CD4-positive, alpha-beta T cell treated with Interleukin-17A for 4 hours (primary cell): ENCODE data around the gene NDUFV3.
"Not testable (repeated sequence)": the region's sequence is repeated elsewhere in the genome, so short reads cannot be mapped to it uniquely, and the experiment has no call there.

Source experiments
- DNase-seq: peaks from one replicate; pipeline ENCODE4 v3.0.0-alpha.2; 2020; ENCODE audit warnings: mixed read lengths

NDUFV3 gene

GRCh38 chr21:42892931-42893755 is at the start of gene NDUFV3:
Gene NDUFV3 (plus strand): TSS chr21:42893309. CDS start chr21:42893334, 25 bp downstream.
- peak; percentile 100 for DNase-seq

GRCh38 chr21:42844411-42845113 is 48.5 kb upstream of the NDUFV3 start:
- no peak for DNase-seq

DNA sequence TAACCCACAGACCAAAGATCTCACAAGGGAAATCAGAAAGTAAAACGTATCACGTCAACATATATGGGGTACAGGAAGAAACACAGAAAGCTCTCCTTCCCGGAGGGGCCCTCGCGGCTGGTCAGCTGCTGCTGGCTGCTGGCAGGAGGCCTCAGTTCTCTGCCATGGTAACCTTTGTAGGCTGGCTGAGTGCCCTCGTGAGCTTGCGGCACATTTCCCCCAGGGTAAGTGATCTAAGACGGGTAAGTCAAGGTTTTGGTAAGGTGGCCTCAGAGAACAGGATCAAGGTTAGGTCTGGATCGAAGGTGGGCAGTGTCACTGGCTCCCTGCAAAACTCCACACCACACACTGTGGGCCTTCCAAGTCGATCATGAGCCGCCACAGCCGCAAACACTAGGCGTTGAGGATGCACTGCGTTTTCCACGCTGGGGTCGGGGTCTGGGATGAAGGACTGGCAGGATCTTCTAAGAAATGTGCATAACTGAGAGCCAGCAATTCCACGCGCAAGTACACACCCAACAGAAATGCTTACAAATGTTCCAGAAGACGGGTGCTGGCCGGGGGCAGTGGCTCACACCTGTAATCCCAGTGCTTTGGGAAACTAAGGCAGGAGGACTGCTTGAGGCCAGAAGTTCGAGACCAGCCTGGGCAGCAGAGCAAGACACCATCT is 47.7 kb upstream of the NDUFV3 start:
- no peak for DNase-seq

DNA sequence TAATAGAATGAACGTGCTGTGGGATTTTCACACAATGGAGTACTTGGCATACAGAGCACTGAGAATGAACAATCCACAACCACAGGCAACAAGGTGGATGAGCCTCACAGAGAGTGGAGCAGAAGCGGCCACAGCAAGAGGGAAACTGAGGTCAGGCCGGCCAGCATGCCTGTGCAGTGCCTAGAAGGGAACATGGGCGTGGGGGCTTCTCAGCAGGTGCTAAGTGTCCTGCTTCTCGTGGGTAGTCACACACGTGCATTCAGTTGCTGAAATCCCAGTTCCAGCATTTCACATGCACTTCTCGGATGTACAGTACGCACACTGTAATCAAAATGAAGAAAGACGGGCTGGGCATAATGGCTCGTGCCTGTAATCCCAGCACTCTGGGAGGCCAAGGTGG is 46.9 kb upstream of the NDUFV3 start:
- no peak for DNase-seq

GRCh38 chr21:42847051-42847707 is 45.9 kb upstream of the NDUFV3 start:
- DNase-seq = no peak

DNA sequence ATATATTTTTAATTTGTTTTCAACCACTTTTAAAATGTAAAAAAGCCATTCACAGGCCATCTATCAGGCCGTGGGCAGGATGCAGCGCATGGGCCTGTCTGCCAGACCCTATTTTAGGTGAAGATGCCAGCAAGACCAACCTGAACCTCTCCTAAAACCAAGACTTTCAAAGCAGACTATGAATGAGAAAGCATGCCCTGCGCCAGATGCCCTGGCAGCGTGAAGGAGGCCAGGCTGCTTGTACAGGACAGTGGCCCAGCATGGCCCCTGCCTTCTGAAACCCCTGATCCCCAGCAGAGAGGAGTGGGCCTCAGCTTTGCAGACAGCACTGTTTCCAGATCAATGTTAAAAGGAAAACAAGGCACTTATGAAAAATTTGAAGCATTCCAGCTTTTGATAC is 45.4 kb upstream of the NDUFV3 start:
- DNase-seq = no peak

DNA sequence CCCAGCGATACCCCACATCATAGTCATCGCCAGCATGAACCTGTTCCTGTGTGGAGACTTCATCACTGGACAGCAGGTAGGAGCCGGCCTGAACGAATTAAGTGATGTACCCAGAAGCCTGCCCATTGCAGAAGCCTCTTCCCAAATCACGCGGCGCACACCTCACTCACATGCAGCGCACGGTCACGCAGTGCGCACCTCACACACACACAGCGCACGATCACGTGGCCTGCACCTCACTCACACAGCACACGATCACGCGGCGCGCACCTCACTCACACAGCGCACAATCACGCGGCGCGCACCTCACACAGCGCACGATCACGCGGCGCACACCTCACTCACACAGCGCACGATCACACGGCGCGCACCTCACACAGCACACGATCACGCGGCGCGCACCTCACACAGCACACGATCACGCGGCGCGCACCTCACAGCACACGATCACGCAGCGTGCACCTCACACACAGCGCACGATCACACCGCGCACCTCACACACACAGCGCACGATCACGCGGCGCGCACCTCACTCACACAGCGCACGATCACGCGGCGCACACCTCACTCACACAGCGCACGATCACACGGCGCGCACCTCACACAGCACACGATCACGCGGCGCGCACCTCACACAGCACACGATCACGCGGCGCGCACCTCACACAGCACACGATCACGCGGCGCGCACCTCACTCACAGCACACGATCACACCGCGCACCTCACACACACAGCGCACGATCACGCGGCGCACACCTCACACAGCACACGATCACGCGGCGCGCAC is 44.8 kb upstream of the NDUFV3 start:
- not testable (repeated sequence) for DNase-seq

- no peak for DNase-seq
Measured at GRCh38 chr21:42848932-42849758, 44.0 kb upstream of the NDUFV3 start.

- no peak for DNase-seq
Measured at GRCh38 chr21:42849759-42850412, 43.2 kb upstream of the NDUFV3 start.

GRCh38 chr21:42850463-42850862 is 42.6 kb upstream of the NDUFV3 start:
- no peak for DNase-seq

DNA sequence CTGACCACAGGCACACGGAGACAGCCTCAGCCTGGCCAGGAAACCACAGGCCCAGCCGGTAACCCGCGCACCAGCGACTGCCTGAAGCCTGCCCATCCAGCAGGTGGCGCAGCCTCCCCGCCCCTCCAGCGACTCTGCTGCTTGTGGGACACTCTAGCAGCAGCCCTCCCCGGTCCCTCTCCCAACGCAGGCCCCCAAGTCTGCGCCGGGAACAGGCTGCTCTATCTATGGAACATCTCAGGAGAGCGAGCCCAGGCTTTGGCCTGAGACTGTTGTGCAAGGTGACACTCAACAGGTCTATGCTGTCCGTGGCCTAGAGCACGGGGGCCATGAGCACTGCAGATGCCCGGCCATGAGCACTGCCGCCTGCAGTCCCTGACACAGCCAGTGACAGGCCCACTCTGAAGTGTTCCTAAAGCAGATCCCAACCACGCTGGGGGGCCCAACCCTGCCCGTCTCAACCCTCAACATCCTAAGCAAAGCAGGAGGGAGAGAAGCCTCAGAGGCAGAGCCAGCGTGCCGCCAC is 42.2 kb upstream of the NDUFV3 start:
- peak; percentile 44 for DNase-seq

DNA sequence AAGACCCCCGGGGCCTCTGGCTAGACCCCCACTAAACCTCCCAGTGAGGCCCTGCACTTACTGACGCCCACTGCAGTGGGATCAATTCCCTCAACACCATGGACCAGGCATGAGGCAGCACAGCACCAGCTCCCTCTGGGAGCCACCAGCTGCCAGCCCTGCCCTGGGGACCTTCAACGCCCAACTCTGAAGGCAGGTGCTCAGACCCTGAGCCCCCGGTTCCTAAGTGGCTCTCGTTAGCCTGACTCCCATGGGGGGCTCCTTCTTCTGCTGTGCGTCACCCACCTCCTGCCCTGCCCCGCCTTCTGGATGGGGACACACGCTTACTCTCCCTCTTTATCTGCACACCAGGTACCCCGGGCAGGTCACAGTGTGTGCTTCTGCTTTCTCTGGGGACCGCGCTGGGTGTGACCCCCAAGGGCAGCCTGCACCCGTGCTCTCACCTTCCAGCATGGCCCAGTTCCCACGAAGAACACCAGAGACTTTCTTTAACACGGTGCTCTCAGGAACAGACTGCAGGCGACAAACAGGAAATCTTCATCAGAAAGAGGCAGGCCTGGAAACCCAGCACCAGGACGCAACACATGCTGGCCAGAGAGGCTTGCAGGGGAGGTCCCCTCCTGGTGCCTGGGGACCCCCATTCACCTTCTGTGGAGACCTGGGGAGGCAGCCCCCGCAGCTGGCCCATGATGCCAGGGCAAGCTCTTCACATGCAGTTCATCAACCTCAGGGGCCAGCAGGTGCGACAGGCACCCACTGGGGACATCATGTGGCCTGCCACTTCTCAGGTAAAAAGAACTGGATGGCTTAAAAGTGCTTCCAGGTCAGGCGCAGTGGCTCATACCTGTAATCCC is 41.1 kb upstream of the NDUFV3 start:
- no peak for DNase-seq

GRCh38 chr21:42852925-42853570 is 40.1 kb upstream of the NDUFV3 start:
- DNase-seq = no peak

GRCh38 chr21:42853621-42854020 is 39.5 kb upstream of the NDUFV3 start:
- DNase-seq = no peak

GRCh38 chr21:42854246-42855010 is 38.7 kb upstream of the NDUFV3 start:
- DNase-seq = no peak

DNA sequence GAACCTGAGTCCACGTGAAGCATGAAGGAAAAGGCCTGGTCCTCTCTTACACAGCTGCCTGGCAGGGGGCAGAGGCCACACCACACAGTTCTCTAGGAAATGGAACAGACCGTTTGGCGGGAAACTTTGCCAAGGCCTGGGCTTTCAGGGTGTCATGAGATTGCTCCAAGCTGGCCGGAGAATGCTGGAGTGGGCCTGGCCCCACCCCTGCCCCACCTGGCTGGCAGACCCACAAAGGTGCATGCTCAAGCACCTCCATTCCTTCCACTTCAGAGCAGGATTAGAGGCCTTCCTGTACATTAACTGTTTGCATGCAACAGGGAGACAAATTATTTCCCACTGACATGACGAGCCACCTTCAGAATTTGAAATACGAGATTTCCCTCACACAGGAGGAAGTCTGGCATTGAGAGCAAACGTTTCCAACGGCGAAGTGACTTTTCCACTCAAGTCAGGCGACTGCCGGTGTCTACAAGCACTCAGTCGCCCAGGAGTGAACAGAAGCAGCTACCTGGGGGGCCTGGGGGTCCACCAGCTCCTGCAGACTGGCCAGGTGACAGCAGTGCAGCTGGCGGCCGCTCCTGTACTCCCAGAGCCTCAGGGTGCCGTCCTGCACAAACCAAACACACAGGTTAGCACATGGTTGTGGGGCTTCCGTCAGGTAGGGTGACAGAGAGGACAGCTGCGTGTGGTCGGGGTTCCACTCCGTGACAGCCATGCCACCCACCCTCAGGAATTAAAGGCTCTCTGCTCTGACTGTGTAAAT is 37.8 kb upstream of the NDUFV3 start:
- DNase-seq = no peak

- DNase-seq = no peak
Measured at GRCh38 chr21:42855937-42856335, 37.2 kb upstream of the NDUFV3 start.
